ENCODE measurements around the gene CRLF2.

The CRLF2 gene

DNA sequence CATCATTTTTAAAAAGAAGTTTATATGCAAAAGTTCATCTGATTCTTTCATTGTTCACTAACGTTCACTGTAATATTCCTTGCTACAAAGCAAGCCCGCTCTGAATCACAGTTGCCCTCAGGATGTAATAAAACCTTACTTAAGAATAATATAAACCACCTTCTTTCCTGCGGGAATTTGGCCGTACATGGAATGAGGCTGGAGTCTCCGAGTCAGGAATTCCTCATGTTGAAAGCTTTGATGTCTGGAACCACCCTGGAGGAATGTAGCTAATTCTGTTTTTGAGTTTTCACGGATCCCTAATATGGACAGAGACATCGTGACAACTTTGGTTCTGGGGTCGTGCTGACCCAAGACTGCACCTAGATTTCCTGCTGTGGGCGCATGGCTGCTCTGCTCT, 58.5 kb downstream of the CRLF2 start:
- Histone ChIP-seq H3K27ac (no peak overlapping the region), H3K27me3 (ENCODE audit: insufficient read depth, low read depth, severe bottlenecking) (peaks cover 67% of the 10 kb centered on the region), H3K9me3 (ENCODE audit: severe bottlenecking) (no peaks in the 10 kb centered on the region), H3K4me3 (ENCODE audit: low read depth, low read length) (no peak overlapping the region), H3K36me3 (no peaks in the 10 kb centered on the region)
- no peak for DNase-seq
- TF ChIP-seq CTCF (IDR thresholded peaks at IDR 0.05; ENCODE audit: low read depth, low read length): no peak

GRCh38 chrX:1152090-1152489, 60.4 kb downstream of the CRLF2 start:
- TF ChIP-seq CTCF (IDR thresholded peaks at IDR 0.05; ENCODE audit: low read depth, low read length): no peak
- no peaks in the 10 kb centered on the region for H3K9me3 ChIP-seq (ENCODE audit: severe bottlenecking)
- no peak for DNase-seq
- peaks cover 62% of the 10 kb centered on the region for H3K27me3 ChIP-seq (ENCODE audit: insufficient read depth, low read depth, severe bottlenecking)
- no peaks in the 10 kb centered on the region for H3K36me3 ChIP-seq
- no peak overlapping the region for H3K4me3 ChIP-seq (ENCODE audit: low read depth, low read length)
- no peak overlapping the region for H3K27ac ChIP-seq

DNA sequence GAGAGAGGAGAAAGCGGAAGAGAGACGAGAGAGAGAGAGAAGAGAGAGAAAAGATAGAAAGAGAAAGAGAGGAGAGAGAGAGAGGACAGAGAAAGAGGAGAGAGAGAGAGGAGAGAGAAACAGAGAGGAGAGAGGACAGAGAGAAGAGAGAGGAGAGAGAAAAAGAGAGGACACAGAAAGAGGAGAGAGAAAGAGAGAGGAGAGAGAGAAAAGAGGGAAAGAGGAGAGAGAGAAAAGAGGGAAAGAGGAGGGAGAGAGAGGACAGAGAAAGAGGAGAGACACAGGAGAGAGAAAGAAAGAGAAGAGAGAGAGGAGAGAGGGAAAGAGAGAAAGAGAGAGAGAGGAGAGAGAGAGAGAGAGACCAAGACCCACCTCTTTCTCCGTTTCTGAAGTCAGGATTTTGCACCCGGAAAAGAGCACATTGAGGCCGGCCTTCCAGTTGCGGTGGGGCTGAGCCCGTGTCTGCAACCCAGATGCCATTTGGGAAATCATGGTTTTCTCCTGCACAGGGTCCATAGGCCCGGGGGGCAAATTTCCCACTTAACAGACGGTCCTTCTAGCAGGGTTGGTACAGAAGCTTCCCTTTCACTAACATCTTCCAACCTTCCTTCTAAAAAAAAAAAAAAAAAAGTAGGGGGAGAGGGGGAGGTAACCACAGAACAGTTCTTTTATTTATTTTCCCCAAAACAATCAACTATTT, 60.9 kb downstream of the CRLF2 start:
- Histone ChIP-seq H3K27ac (no peak overlapping the region), H3K9me3 (ENCODE audit: severe bottlenecking) (no peaks in the 10 kb centered on the region), H3K36me3 (no peaks in the 10 kb centered on the region), H3K4me3 (ENCODE audit: low read depth, low read length) (no peak overlapping the region), H3K27me3 (ENCODE audit: insufficient read depth, low read depth, severe bottlenecking) (peaks cover 56% of the 10 kb centered on the region)
- DNase-seq: no peak
- no peak for TF ChIP-seq CTCF (IDR thresholded peaks at IDR 0.05; ENCODE audit: low read depth, low read length)

- Histone ChIP-seq H3K27me3 (ENCODE audit: insufficient read depth, low read depth, severe bottlenecking) (peaks cover 54% of the 10 kb centered on the region), H3K36me3 (no peaks in the 10 kb centered on the region), H3K27ac (no peak overlapping the region), H3K4me3 (ENCODE audit: low read depth, low read length) (no peak overlapping the region), H3K9me3 (ENCODE audit: severe bottlenecking) (no peaks in the 10 kb centered on the region)
- TF ChIP-seq CTCF (IDR thresholded peaks at IDR 0.05; ENCODE audit: low read depth, low read length): no peak
- DNase-seq: no peak
Observed at GRCh38 chrX:1150569-1151347, 61.7 kb downstream of the CRLF2 start.

DNA sequence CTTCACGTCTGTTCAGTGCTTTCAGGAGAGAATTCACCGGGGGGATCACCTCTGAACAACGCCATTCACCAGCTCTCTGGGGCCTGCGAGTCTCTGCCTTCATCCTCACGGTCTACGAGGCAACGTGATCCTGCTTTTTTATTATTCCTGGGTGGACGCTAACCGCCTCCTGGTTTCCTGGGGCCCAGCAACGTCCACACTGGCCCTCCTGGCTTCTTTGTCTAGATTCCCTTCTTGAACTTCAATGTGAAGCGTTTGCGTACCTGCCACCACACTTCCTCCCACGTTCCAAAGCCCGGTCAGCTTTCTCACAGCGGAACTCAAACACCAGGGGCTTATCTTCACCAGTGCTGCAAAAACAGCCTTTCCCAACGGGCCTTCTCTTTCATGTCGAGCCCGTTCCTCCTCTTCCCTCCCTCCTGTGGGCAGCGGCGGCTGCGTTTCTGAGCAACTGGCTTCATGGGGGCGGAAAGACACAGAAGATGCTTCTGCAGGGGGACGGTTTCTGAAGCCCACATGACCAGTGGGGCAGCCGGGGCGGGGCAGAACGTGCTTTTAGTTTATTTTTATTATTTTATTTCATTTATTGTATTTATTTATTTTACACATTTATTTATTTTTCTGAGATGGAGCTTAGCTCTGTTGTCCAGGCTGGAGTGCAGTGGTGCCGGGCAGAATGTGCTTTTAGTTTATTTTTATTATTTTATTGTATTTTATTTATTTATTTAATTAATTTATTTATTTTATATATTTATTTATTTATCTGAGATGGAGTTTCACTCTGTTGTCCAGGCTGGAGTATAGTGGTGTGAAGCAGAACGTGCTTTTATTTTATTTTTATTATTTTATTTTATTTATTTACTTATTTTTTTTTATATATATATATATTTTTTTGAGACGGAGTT, 64.6 kb downstream of the CRLF2 start:
- Histone ChIP-seq H3K27me3 (ENCODE audit: insufficient read depth, low read depth, severe bottlenecking) (peaks cover 50% of the 10 kb centered on the region), H3K36me3 (no peaks in the 10 kb centered on the region), H3K9me3 (ENCODE audit: severe bottlenecking) (no peaks in the 10 kb centered on the region), H3K4me3 (ENCODE audit: low read depth, low read length) (no peak overlapping the region), H3K27ac (no peak overlapping the region)
- no peak for TF ChIP-seq CTCF (IDR thresholded peaks at IDR 0.05; ENCODE audit: low read depth, low read length)
- no peak for DNase-seq

Data from WERI-Rb-1 (cell line).